H1 (cell line): ENCODE data around the gene BTC. TPM values are rescaled to one million over a fixed set of nuclear protein-coding genes. Genes with fewer than 3 reads are reported as not detected.

ENCODE experiments used
- CTCF ChIA-PET: fragments of 300-600 bp; sonication (Branson Sonifier 250); formaldehyde crosslinking; loops from one replicate; lab custom pipeline; 2021; ENCODE audit not compliant: partially characterized antibody; lab: Charles Lee
- POLR2A ChIA-PET: fragments of 300-600 bp; sonication (Branson Sonifier 250); formaldehyde crosslinking; loops from one replicate; lab custom pipeline; 2021; ENCODE audit warnings: inconsistent platforms; ENCODE audit not compliant: partially characterized antibody; lab: Charles Lee
- DNase-seq, 2 experiments: peaks; one replicate each; pipeline versions ENCODE4 v3.0.0 to v3.0.0-alpha.2; 2010 to 2022; ENCODE audit warnings: low spot score in 2 of 2, low read depth in 1 of 2, mixed read lengths in 1 of 2
- FAIRE-seq: peaks from 2 replicates; lab custom pipeline; 2011; peaks lifted over from hg19 to GRCh38; lab: Jason Lieb, UNC
- H2AFZ ChIP-seq: 2 replicates; pipeline ENCODE4 v1.8.1; 2012; ENCODE audit warnings: low read length, inconsistent platforms
- H2AK5ac ChIP-seq: 2 replicates; pipeline ENCODE4 v1.6.1; 2013; ENCODE audit warnings: low read depth, low read length
- H2BK120ac ChIP-seq: replicated peaks from 2 replicates; pipeline ENCODE3; 2013; ENCODE audit warnings: low read depth, low read length, inconsistent platforms
- H2BK12ac ChIP-seq: 2 replicates; pipeline ENCODE4 v1.6.1; 2013; ENCODE audit warnings: low read depth, low read length
- H2BK15ac ChIP-seq: 2 replicates; pipeline ENCODE4 v1.6.1; 2013; ENCODE audit warnings: low read length
- H2BK20ac ChIP-seq: 2 replicates; pipeline ENCODE4 v1.6.1; 2013; ENCODE audit warnings: low read length
- H2BK5ac ChIP-seq: 2 replicates; pipeline ENCODE4 v1.6.1; 2013; ENCODE audit warnings: low read depth, low read length
- H3K14ac ChIP-seq: 2 replicates; pipeline ENCODE4 v1.6.1; 2013; ENCODE audit warnings: inconsistent platforms; ENCODE audit not compliant: insufficient read length
- H3K18ac ChIP-seq: 2 replicates; pipeline ENCODE4 v1.6.1; 2013; ENCODE audit warnings: low read length; ENCODE audit errors: extremely low read depth
- H3K23ac ChIP-seq: 2 replicates; pipeline ENCODE4 v1.6.1; 2013; ENCODE audit warnings: inconsistent platforms; ENCODE audit not compliant: insufficient read length
- H3K23me2 ChIP-seq: 2 replicates; pipeline ENCODE4 v1.6.1; 2013; ENCODE audit warnings: low read depth, low read length
- H3K27ac ChIP-seq: 2 replicates; pipeline ENCODE4 v1.6.1; 2011; ENCODE audit warnings: low read depth, low read length, inconsistent platforms
- H3K27me3 ChIP-seq, 4 experiments: replicated peaks in 1 of 4; 1 replicate in 1 of 4; 2 replicates in 3 of 4; pipeline versions ENCODE4 v1.6.1 to v1.8.1; 2011 to 2013; ENCODE audit warnings: low read length in 3 of 4, mild to moderate bottlenecking in 3 of 4, inconsistent platforms in 2 of 4, mixed read lengths in 2 of 4, moderate library complexity in 1 of 4; ENCODE audit not compliant: control insufficient read depth in 3 of 4, insufficient read depth in 3 of 4; ENCODE audit errors: extremely low read depth in 1 of 4
- H3K36me3 ChIP-seq, 4 experiments: 2 replicates each; pipeline versions ENCODE4 v1.6.1 to v1.8.1; 2011 to 2013; ENCODE audit warnings: mild to moderate bottlenecking in 4 of 4, low read length in 3 of 4, moderate library complexity in 2 of 4, control low read depth in 1 of 4, inconsistent platforms in 1 of 4; ENCODE audit not compliant: insufficient read depth in 4 of 4, control insufficient read depth in 2 of 4
- H3K4ac ChIP-seq: replicated peaks from 2 replicates; pipeline ENCODE3; 2013; ENCODE audit warnings: low read length, low read depth, mixed read lengths, inconsistent platforms; ENCODE audit not compliant: insufficient read length
- H3K4me1 ChIP-seq, 4 experiments: replicated peaks in 1 of 4; 1 replicate in 1 of 4; 2 replicates in 3 of 4; pipeline versions ENCODE4 v1.6.1 to v1.8.1; 2011 to 2013; ENCODE audit warnings: low read length in 3 of 4, inconsistent platforms in 2 of 4, mixed read lengths in 1 of 4; ENCODE audit not compliant: insufficient read depth in 4 of 4, control insufficient read depth in 3 of 4
- H3K4me2 ChIP-seq, 2 experiments: 2 replicates each; pipeline versions ENCODE4 v1.6.1 to v1.8.1; 2011 to 2013; ENCODE audit warnings: low read depth in 2 of 2, low read length in 2 of 2, control low read depth in 1 of 2, inconsistent platforms in 1 of 2, mild to moderate bottlenecking in 1 of 2; ENCODE audit not compliant: insufficient read depth in 1 of 2
- H3K4me3 ChIP-seq, 4 experiments: fragments of 200-600, 300-600 bp in 1 of 4; sonication (generic), shearing (Covaris generic), sonication (Bioruptor Twin) in 1 of 4; 2 replicates each; pipeline versions ENCODE4 v1.5.1 to v1.8.1; 2011 to 2016; ENCODE audit warnings: low read length in 4 of 4, low read depth in 3 of 4, control low read depth in 2 of 4, inconsistent platforms in 2 of 4, mild to moderate bottlenecking in 2 of 4, mixed read lengths in 1 of 4, moderate library complexity in 1 of 4; ENCODE audit not compliant: insufficient read depth in 2 of 4; ENCODE audit errors: extremely low read depth in 1 of 4
- H3K56ac ChIP-seq: replicated peaks from 2 replicates; pipeline ENCODE3; 2013; ENCODE audit warnings: low read depth, mild to moderate bottlenecking, mixed read lengths, low read length, inconsistent platforms; ENCODE audit not compliant: insufficient read length
- H3K79me1 ChIP-seq: 2 replicates; pipeline ENCODE4 v1.6.1; 2013; ENCODE audit warnings: low read depth, low read length, control low read depth
- H3K79me2 ChIP-seq, 2 experiments: 2 replicates each; pipeline versions ENCODE4 v1.6.1 to v1.8.1; 2012 to 2013; ENCODE audit warnings: low read length in 2 of 2, mild to moderate bottlenecking in 2 of 2, inconsistent platforms in 1 of 2; ENCODE audit not compliant: insufficient read depth in 2 of 2, control insufficient read depth in 1 of 2
- H3K9ac ChIP-seq, 4 experiments: replicated peaks in 1 of 4; 1 replicate in 1 of 4; 2 replicates in 3 of 4; pipeline versions ENCODE4 v1.6.1 to v1.8.1; 2011 to 2013; ENCODE audit warnings: low read depth in 3 of 4, low read length in 3 of 4, control low read depth in 2 of 4, mild to moderate bottlenecking in 2 of 4, moderate library complexity in 2 of 4, inconsistent platforms in 1 of 4; ENCODE audit errors: extremely low read depth in 1 of 4
- H3K9me3 ChIP-seq, 2 experiments: 2 replicates each; pipeline versions ENCODE4 v1.6.1 to v1.8.1; 2012 to 2013; ENCODE audit warnings: mild to moderate bottlenecking in 2 of 2, moderate library complexity in 2 of 2, control low read depth in 1 of 2, inconsistent platforms in 1 of 2, low read depth in 1 of 2, low read length in 1 of 2, mixed read lengths in 1 of 2; ENCODE audit not compliant: insufficient read depth in 2 of 2
- H4K20me1 ChIP-seq, 2 experiments: replicated peaks in 1 of 2; 2 replicates each; pipeline versions ENCODE3 to v1.8.1; 2011 to 2013; ENCODE audit warnings: inconsistent platforms in 2 of 2, low read length in 2 of 2, mild to moderate bottlenecking in 1 of 2; ENCODE audit not compliant: insufficient read depth in 2 of 2, control insufficient read depth in 1 of 2
- H4K5ac ChIP-seq: 2 replicates; pipeline ENCODE4 v1.6.1; 2013; ENCODE audit warnings: low read length, low read depth, mixed read lengths, inconsistent platforms; ENCODE audit not compliant: insufficient read length
- H4K8ac ChIP-seq: 2 replicates; pipeline ENCODE4 v1.8.0; 2013; ENCODE audit warnings: mild to moderate bottlenecking, moderate library complexity, low read length, inconsistent platforms; ENCODE audit not compliant: insufficient read depth; ENCODE audit errors: extremely low read depth
- H4K91ac ChIP-seq: replicated peaks from 2 replicates; pipeline ENCODE3; 2013; ENCODE audit warnings: low read length, mixed read lengths, inconsistent platforms; ENCODE audit not compliant: insufficient read length
- BACH1 ChIP-seq: IDR thresholded peaks from 2 replicates; pipeline ENCODE4 v1.6.1; 2012; ENCODE audit warnings: low read length, improper control_type of control experiment
- CBX5 ChIP-seq: fragments of 300-800, 300-1000 bp; sonication (generic); IDR thresholded peaks from 2 replicates; pipeline ENCODE4 v1.7.1; 2016; ENCODE audit warnings: antibody characterized with exemption, low read length, low read depth
- CEBPB ChIP-seq: IDR thresholded peaks from 2 replicates; pipeline ENCODE4 v1.6.1; 2012; ENCODE audit warnings: low read depth, low read length
- CTBP2 ChIP-seq: IDR thresholded peaks from 2 replicates; pipeline ENCODE4 v1.7.0; 2011; ENCODE audit warnings: borderline replicate concordance, mild to moderate bottlenecking, moderate library complexity, mixed read lengths, low read length; ENCODE audit not compliant: insufficient read depth, insufficient read length
- EP300 ChIP-seq, 2 experiments: IDR thresholded peaks; 1 replicate in 1 of 2; 2 replicates in 1 of 2; pipeline ENCODE4 v1.6.1; 2011 to 2012; ENCODE audit warnings: low read depth in 2 of 2, low read length in 2 of 2, mild to moderate bottlenecking in 2 of 2, borderline replicate concordance in 1 of 2, inconsistent platforms in 1 of 2, moderate library complexity in 1 of 2
- EZH2 ChIP-seq: fragments of 200-600 bp; sonication (generic); IDR thresholded peaks from 2 replicates; pipeline ENCODE4 v1.7.1; 2012; ENCODE audit warnings: low read depth, mild to moderate bottlenecking, moderate library complexity, low read length, inconsistent platforms; ENCODE audit not compliant: severe bottlenecking
- MAFK ChIP-seq: IDR thresholded peaks from 2 replicates; pipeline ENCODE4 v1.6.1; 2012; ENCODE audit warnings: low read depth, mild to moderate bottlenecking, improper control_type of control experiment, low read length
- TAF1 ChIP-seq: IDR thresholded peaks from 2 replicates; pipeline ENCODE4 v1.6.1; 2011; ENCODE audit warnings: mild to moderate bottlenecking, low read depth, low read length
- ZNF274 ChIP-seq: IDR thresholded peaks from 2 replicates; pipeline ENCODE4 v1.7.0; 2012; ENCODE audit warnings: low read length, borderline replicate concordance; ENCODE audit errors: extremely low read depth
- WGBS, 2 experiments: shearing (Covaris generic) in 1 of 2; methylation state at CpG; one replicate each; pipeline versions ENCODE4 v1.1.6 to v1.1.7; 2013 to 2015; ENCODE audit warnings: low lambda C conversion rate in 2 of 2, mixed read lengths in 2 of 2, inconsistent platforms in 1 of 2, low coverage in 1 of 2, missing lambda C conversion rate in 1 of 2; ENCODE audit not compliant: insufficient replicate concordance in 2 of 2, insufficient coverage in 1 of 2, insufficient read length in 1 of 2; ENCODE audit errors: extremely low coverage in 1 of 2, missing lambda C conversion rate in 1 of 2; 5-methylcytosine and 5-hydroxymethylcytosine counted together
- polyA plus RNA-seq, 7 experiments: library from polyadenylated mRNA; depleted of rRNA in 3 of 7; stranded (reverse) in 5 of 7; unstranded in 2 of 7; fragments of >200 nt in 5 of 7; fragments of 200-250 nt in 2 of 7; gene quantifications; 1 replicate in 5 of 7; 2 replicates in 1 of 7; 4 replicates in 1 of 7; pipeline versions ENCODE4 v1.2.1 to v1.2.3, GENCODE V29; 2011 to 2013; ENCODE audit warnings: missing spikeins in 2 of 7, mixed read lengths in 2 of 7
- total RNA-seq: library from RNA; stranded (reverse); fragmentation: NEBNext Ultra II Directional; extraction: Animal tissue kit (Norgen Biotek cat#: 25700); gene quantifications from 2 replicates; pipeline ENCODE4 v1.2.1, GENCODE V29; 2021
- TF ChIP-seq, protein P1 (sequence below): IDR thresholded peaks from 2 replicates; pipeline ENCODE4 v1.6.1; 2012; ENCODE audit warnings: inconsistent platforms
- TF ChIP-seq, protein P2 (sequence below): IDR thresholded peaks from 2 replicates; pipeline ENCODE4 v1.6.1; 2012; ENCODE audit warnings: low read length, inconsistent platforms

BTC gene
- total and polyA plus RNA-seq, 2 of the 8 experiments (the other 6 are each of a cell fraction or from before 2014, with no cell fraction given) = 0.09 TPM; not detected in 1

GRCh38 chr4:74733756-74734155, 60.6 kb downstream of the BTC start:
- POLR2A ChIA-PET = no interaction called here
- TF ChIP-seq CEBPB (no peak), EP300 (IDR thresholded peaks at IDR 0.05; ENCODE audit: borderline replicate concordance in 1 of 2, low read depth in 2 of 2, low read length in 2 of 2) (no peak), ZNF274 (no peak), EZH2 (no peak), TAF1 (no peak), BACH1 (no peak), CBX5 (no peak), MAFK (no peak), CTBP2 (no peak)
- TF ChIP-seq, protein P1, sequence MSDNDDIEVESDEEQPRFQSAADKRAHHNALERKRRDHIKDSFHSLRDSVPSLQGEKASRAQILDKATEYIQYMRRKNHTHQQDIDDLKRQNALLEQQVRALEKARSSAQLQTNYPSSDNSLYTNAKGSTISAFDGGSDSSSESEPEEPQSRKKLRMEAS = no peak
- TF ChIP-seq, protein P2, sequence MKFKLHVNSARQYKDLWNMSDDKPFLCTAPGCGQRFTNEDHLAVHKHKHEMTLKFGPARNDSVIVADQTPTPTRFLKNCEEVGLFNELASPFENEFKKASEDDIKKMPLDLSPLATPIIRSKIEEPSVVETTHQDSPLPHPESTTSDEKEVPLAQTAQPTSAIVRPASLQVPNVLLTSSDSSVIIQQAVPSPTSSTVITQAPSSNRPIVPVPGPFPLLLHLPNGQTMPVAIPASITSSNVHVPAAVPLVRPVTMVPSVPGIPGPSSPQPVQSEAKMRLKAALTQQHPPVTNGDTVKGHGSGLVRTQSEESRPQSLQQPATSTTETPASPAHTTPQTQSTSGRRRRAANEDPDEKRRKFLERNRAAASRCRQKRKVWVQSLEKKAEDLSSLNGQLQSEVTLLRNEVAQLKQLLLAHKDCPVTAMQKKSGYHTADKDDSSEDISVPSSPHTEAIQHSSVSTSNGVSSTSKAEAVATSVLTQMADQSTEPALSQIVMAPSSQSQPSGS = no peak

More at GRCh38 chr4:74733756-74734155, 60.6 kb downstream of the BTC start:
- Histone ChIP-seq H4K8ac (no peak overlapping the region), H2BK15ac (no peak overlapping the region), H3K56ac (no peak overlapping the region), H3K27me3 (no peaks in the 10 kb centered on the region), H3K79me2 (no peaks in the 10 kb centered on the region), H3K9ac (no peak overlapping the region), H3K9me3 (no peaks in the 10 kb centered on the region), H2BK120ac (no peak overlapping the region), H4K20me1 (no peaks in the 10 kb centered on the region), H3K4me1 (no peaks in the 10 kb centered on the region), H2AK5ac (no peak overlapping the region), H4K5ac (no peak overlapping the region), H2BK12ac (no peak overlapping the region), H2BK20ac (no peak overlapping the region), H2BK5ac (no peak overlapping the region), H3K27ac (no peak overlapping the region), H3K36me3 (no peaks in the 10 kb centered on the region), H3K4me3 (no peak overlapping the region), H3K18ac (no peak overlapping the region), H4K91ac (no peak overlapping the region), H3K79me1 (no peaks in the 10 kb centered on the region), H2AFZ (no peak overlapping the region), H3K4me2 (no peak overlapping the region), H3K4ac (no peak overlapping the region), H3K23me2 (no peaks in the 10 kb centered on the region), H3K23ac (no peak overlapping the region), H3K14ac (no peak overlapping the region)
- DNase-seq = no peak
- FAIRE-seq = no peak
- CTCF ChIA-PET = no interaction called here
- 94% methylated on average over 1 of the region's 1 CpG; no CpG with 5 or more reads in 1 of the 2 experiments for WGBS, 2 experiments
